Fibroblast of lung (primary cell): Measurements from ENCODE around the gene GNAL. TPM values are rescaled to one million over a fixed set of nuclear protein-coding genes. Genes with fewer than 3 reads are reported as not detected.

ENCODE experiments used
- DNase-seq, 2 donors: peaks; one replicate each; pipeline versions ENCODE4 v3.0.0 to v3.0.0-alpha.2; 2010; ENCODE audit warnings: low read depth in 2 of 2
- H2AFZ ChIP-seq: 2 replicates; pipeline ENCODE4 v1.5.1; 2012; ENCODE audit warnings: low read length, control low read depth, inconsistent platforms
- H3K27ac ChIP-seq: 2 replicates; pipeline ENCODE4 v1.5.1; 2011; ENCODE audit warnings: low read length, control low read depth; ENCODE audit not compliant: insufficient read depth
- H3K27me3 ChIP-seq: 2 replicates; pipeline ENCODE4 v1.5.1; 2011; ENCODE audit warnings: mild to moderate bottlenecking, low read length; ENCODE audit not compliant: control insufficient read depth, insufficient read depth
- H3K36me3 ChIP-seq: 2 replicates; pipeline ENCODE4 v1.5.1; 2011; ENCODE audit warnings: low read length; ENCODE audit not compliant: control insufficient read depth, insufficient read depth
- H3K4me1 ChIP-seq: 2 replicates; pipeline ENCODE4 v1.5.1; 2011; ENCODE audit warnings: low read length; ENCODE audit not compliant: control insufficient read depth, insufficient read depth; ENCODE audit errors: extremely low read depth
- H3K4me2 ChIP-seq: 2 replicates; pipeline ENCODE4 v1.5.1; 2011; ENCODE audit warnings: low read length, control low read depth; ENCODE audit not compliant: insufficient read depth; ENCODE audit errors: extremely low read depth
- H3K4me3 ChIP-seq, 4 experiments: fragments of 200-600 bp in 1 of 4; sonication (generic) in 1 of 4; replicated peaks in 1 of 4; 2 replicates each; pipeline ENCODE4 v1.5.1; 2011 to 2016; ENCODE audit warnings: low read length in 4 of 4, low read depth in 3 of 4, mild to moderate bottlenecking in 3 of 4, control low read depth in 2 of 4, inconsistent platforms in 1 of 4, mixed read lengths in 1 of 4; ENCODE audit not compliant: insufficient read depth in 1 of 4; ENCODE audit errors: control extremely low read depth in 1 of 4
- H3K79me2 ChIP-seq: 2 replicates; pipeline ENCODE4 v1.5.1; 2012; ENCODE audit warnings: mild to moderate bottlenecking, low read length, inconsistent platforms; ENCODE audit not compliant: control insufficient read depth, insufficient read depth
- H3K9ac ChIP-seq: 2 replicates; pipeline ENCODE4 v1.5.1; 2011; ENCODE audit warnings: mild to moderate bottlenecking, low read length, control low read depth; ENCODE audit not compliant: insufficient read depth
- H3K9me3 ChIP-seq: 2 replicates; pipeline ENCODE4 v1.5.1; 2012; ENCODE audit warnings: low read depth, low read length; ENCODE audit not compliant: control insufficient read depth, insufficient read depth
- H4K20me1 ChIP-seq: 2 replicates; pipeline ENCODE4 v1.5.1; 2011; ENCODE audit warnings: low read length; ENCODE audit not compliant: control insufficient read depth, insufficient read depth; ENCODE audit errors: extremely low read depth
- CTCF ChIP-seq, 2 donors: IDR thresholded peaks in 1 of 2; conservative IDR thresholded peaks in 1 of 2; 1 replicate in 1 of 2; 2 replicates in 1 of 2; pipeline ENCODE4 v1.5.1; 2011 to 2012; ENCODE audit warnings: low read length in 2 of 2, control low read depth in 1 of 2, inconsistent platforms in 1 of 2, low read depth in 1 of 2, mild to moderate bottlenecking in 1 of 2
- EZH2 ChIP-seq: IDR thresholded peaks from 2 replicates; pipeline ENCODE4 v1.5.1; 2012; ENCODE audit warnings: low read length, control low read depth, mild to moderate bottlenecking; ENCODE audit errors: missing control alignments
- polyA plus RNA-seq, 2 donors: library from polyadenylated mRNA; depleted of rRNA in 1 of 2; stranded (reverse) in 1 of 2; unstranded in 1 of 2; fragments of >200 nt; gene quantifications; 2 replicates each; pipeline ENCODE4 v1.2.1, GENCODE V29; 2011 to 2012; ENCODE audit warnings: missing spikeins in 1 of 2
- total RNA-seq: library from RNA; depleted of rRNA; stranded (reverse); fragments of >200 nt; gene quantifications from 2 replicates; pipeline ENCODE4 v1.2.1, GENCODE V29; 2014

Gene GNAL
- total and polyA plus RNA-seq, 2 donors (not counting 1 experiment from before 2014, with no cell fraction given): 0.05 to 0.50 TPM

- no peak overlapping the region for H3K9ac ChIP-seq
- H2AFZ ChIP-seq: no peak overlapping the region
- no peak overlapping the region for H3K27ac ChIP-seq
- no peak overlapping the region for H3K4me3 ChIP-seq
- H3K27me3 ChIP-seq: no peaks in the 10 kb centered on the region
- no peak overlapping the region for H3K4me2 ChIP-seq
- H3K36me3 ChIP-seq: no peaks in the 10 kb centered on the region
- H4K20me1 ChIP-seq: no peaks in the 10 kb centered on the region
- DNase-seq: no peak
- H3K4me1 ChIP-seq: no peaks in the 10 kb centered on the region
- TF ChIP-seq CTCF (conservative IDR thresholded peaks at IDR 0.05 in 1 of 2, IDR thresholded peaks at IDR 0.05 in 1 of 2; ENCODE audit: low read depth in 1 of 2, low read length in 2 of 2): no peak
- TF ChIP-seq EZH2: no peak
- no peaks in the 10 kb centered on the region for H3K9me3 ChIP-seq
- no peaks in the 10 kb centered on the region for H3K79me2 ChIP-seq
Observed at GRCh38 chr18:11789716-11790510, 100.8 kb downstream of the GNAL start.

- H3K36me3 ChIP-seq: no peaks in the 10 kb centered on the region
- no peaks in the 10 kb centered on the region for H4K20me1 ChIP-seq
- no peak for TF ChIP-seq CTCF (conservative IDR thresholded peaks at IDR 0.05 in 1 of 2, IDR thresholded peaks at IDR 0.05 in 1 of 2; ENCODE audit: low read depth in 1 of 2, low read length in 2 of 2)
- TF ChIP-seq EZH2: no peak
- no peaks in the 10 kb centered on the region for H3K79me2 ChIP-seq
- no peak overlapping the region for H3K4me2 ChIP-seq
- H3K4me1 ChIP-seq: no peaks in the 10 kb centered on the region
- no peak overlapping the region for H3K9ac ChIP-seq
- no peaks in the 10 kb centered on the region for H3K9me3 ChIP-seq
- H3K4me3 ChIP-seq: no peak overlapping the region
- DNase-seq: no peak
- H2AFZ ChIP-seq: no peak overlapping the region
- no peak overlapping the region for H3K27ac ChIP-seq
- H3K27me3 ChIP-seq: no peaks in the 10 kb centered on the region
Observed at GRCh38 chr18:11791131-11791530, 102.1 kb downstream of the GNAL start.

GRCh38 chr18:11792632-11793031 is 103.6 kb downstream of the GNAL start:
- Histone ChIP-seq H4K20me1 (no peaks in the 10 kb centered on the region), H3K36me3 (no peaks in the 10 kb centered on the region), H3K4me2 (no peak overlapping the region), H3K79me2 (no peaks in the 10 kb centered on the region), H3K9ac (no peak overlapping the region), H3K9me3 (no peaks in the 10 kb centered on the region), H3K4me1 (no peaks in the 10 kb centered on the region), H3K4me3 (no peak overlapping the region), H3K27ac (no peak overlapping the region), H3K27me3 (no peaks in the 10 kb centered on the region), H2AFZ (no peak overlapping the region)
- no peak for DNase-seq
- TF ChIP-seq CTCF (conservative IDR thresholded peaks at IDR 0.05 in 1 of 2, IDR thresholded peaks at IDR 0.05 in 1 of 2; ENCODE audit: low read depth in 1 of 2, low read length in 2 of 2): no peak
- no peak for TF ChIP-seq EZH2
